ENCODE data around the gene CD82.

CD82 gene

DNA sequence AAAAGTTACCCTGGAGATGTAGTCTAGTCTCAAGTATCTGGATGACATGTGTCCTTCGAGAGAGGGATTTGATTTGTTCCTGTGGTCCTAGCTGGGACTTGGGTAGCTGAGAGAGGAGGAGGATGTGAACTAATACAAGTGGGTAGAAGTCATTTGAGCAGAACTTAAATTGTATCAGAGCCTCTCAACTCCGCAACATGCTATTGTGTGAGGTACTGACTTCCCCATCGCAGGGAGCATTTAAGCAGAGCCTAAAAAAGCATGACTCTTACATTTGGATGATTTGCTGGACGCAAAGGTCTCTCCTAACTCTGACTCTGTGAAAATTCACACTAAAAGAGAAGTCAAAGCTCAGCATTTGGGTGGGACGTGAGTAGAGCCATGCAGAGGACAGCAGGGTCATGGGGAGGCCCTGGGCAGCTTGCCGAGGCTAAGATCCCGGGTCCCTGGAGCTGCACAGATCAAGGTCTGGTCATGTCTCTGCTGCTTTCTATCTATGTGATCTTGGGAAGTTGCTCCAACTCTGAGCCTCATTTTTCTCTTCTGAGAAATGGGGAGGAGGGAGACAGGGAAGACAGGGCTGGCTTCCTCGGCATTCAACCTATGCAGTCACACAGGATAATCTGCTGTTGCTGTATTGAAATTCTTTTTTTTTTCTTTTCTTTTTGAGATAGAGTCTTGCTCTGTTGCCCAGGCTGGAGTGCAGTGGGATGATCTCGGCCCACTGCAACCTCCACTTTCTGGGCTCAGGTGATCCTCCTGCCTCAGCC lies 44.9 kb downstream of the CD82 start:
- no peak for DNase-seq (ENCODE audit: low read depth)
- TF ChIP-seq, protein P1, sequence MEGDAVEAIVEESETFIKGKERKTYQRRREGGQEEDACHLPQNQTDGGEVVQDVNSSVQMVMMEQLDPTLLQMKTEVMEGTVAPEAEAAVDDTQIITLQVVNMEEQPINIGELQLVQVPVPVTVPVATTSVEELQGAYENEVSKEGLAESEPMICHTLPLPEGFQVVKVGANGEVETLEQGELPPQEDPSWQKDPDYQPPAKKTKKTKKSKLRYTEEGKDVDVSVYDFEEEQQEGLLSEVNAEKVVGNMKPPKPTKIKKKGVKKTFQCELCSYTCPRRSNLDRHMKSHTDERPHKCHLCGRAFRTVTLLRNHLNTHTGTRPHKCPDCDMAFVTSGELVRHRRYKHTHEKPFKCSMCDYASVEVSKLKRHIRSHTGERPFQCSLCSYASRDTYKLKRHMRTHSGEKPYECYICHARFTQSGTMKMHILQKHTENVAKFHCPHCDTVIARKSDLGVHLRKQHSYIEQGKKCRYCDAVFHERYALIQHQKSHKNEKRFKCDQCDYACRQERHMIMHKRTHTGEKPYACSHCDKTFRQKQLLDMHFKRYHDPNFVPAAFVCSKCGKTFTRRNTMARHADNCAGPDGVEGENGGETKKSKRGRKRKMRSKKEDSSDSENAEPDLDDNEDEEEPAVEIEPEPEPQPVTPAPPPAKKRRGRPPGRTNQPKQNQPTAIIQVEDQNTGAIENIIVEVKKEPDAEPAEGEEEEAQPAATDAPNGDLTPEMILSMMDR (IDR thresholded peaks at IDR 0.05; ENCODE audit: insufficient read depth, low read depth, low read length, missing control alignments), result no peak
- no peak overlapping the region for H3K4me3 ChIP-seq (ENCODE audit: low read depth, low read length)

DNA sequence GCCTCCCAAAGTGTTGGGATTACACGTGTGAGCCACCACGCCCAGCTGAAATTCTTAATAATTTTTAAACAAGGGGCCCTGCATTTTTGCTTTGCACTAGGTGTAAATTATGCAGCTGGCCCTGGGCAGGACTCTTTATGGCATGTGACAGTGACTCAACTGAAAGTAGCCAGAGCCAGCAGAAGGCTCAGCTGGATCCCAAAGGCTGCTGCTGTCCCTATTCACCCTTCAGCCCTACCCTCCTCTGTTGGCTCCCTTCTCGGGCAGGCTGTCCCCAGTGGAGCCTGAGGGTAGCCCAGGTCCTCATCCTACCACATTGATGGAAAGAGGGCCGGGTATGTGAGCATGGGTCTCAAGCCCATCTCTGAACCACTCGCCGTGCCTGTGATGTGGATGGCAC lies 45.6 kb downstream of the CD82 start:
- DNase-seq (ENCODE audit: low read depth), result no peak
- TF ChIP-seq, protein P1 (IDR thresholded peaks at IDR 0.05; ENCODE audit: insufficient read depth, low read depth, low read length, missing control alignments), result no peak
- H3K4me3 ChIP-seq (ENCODE audit: low read depth, low read length), result no peak overlapping the region

- H3K4me3 ChIP-seq (ENCODE audit: low read depth, low read length), result no peak overlapping the region
- peak; percentile 77 for DNase-seq (ENCODE audit: low read depth)
- TF ChIP-seq, protein P1 (IDR thresholded peaks at IDR 0.05; ENCODE audit: insufficient read depth, low read depth, low read length, missing control alignments), result no peak
Measured at GRCh38 chr11:44611687-44612434, 46.4 kb downstream of the CD82 start.

- TF ChIP-seq, protein P1 (IDR thresholded peaks at IDR 0.05; ENCODE audit: insufficient read depth, low read depth, low read length, missing control alignments), result no peak
- H3K4me3 ChIP-seq (ENCODE audit: low read depth, low read length), result no peak overlapping the region
- peak; percentile 58 for DNase-seq (ENCODE audit: low read depth)
Measured at GRCh38 chr11:44613153-44613552, 47.7 kb downstream of the CD82 start.

- TF ChIP-seq, protein P1 (IDR thresholded peaks at IDR 0.05; ENCODE audit: insufficient read depth, low read depth, low read length, missing control alignments), result no peak
- DNase-seq (ENCODE audit: low read depth), result no peak
- no peak overlapping the region for H3K4me3 ChIP-seq (ENCODE audit: low read depth, low read length)
Measured at GRCh38 chr11:44614281-44614775, 48.9 kb downstream of the CD82 start.

GRCh38 chr11:44615041-44615755 lies 49.7 kb downstream of the CD82 start:
- no peak for DNase-seq (ENCODE audit: low read depth)

More at GRCh38 chr11:44615041-44615755, 49.7 kb downstream of the CD82 start:
- no peak overlapping the region for H3K4me3 ChIP-seq (ENCODE audit: low read depth, low read length)
- TF ChIP-seq, protein P1 (IDR thresholded peaks at IDR 0.05; ENCODE audit: insufficient read depth, low read depth, low read length, missing control alignments), result no peak

All from GM12865 (cell line).